Measurements from ENCODE around the gene ETDB. TPM values are rescaled to one million over a fixed set of nuclear protein-coding genes. Genes with fewer than 3 reads are reported as not detected.

Gene ETDB
- total RNA-seq, 1 experiment from 2014 or later = not detected

Other genes with a start within 250 kb of the ETDB start
- gene MOSPD1, start 205.3 kb downstream of the ETDB start, total RNA-seq (2014; rRNA removed; shearing (Covaris generic)) = 181 and 188 TPM in 2 replicates
- 12.6 and 13.4 TPM in 2 replicates for gene SMIM10, start 129.5 kb downstream of the ETDB start, total RNA-seq (2014; rRNA removed; shearing (Covaris generic))
- 49.2 and 57.1 TPM in 2 replicates for gene RTL8B, start 98.0 kb downstream of the ETDB start, total RNA-seq (2014; rRNA removed; shearing (Covaris generic))
- gene RTL8C, start 88.2 kb downstream of the ETDB start, total RNA-seq (2014; rRNA removed; shearing (Covaris generic)) = 166 and 172 TPM in 2 replicates
- 40.3 and 51.3 TPM in 2 replicates for gene RTL8A, start 68.4 kb downstream of the ETDB start, total RNA-seq (2014; rRNA removed; shearing (Covaris generic))
- 0.37 and 0.39 TPM in 2 replicates for gene SMIM10L2B, start 21.8 kb downstream of the ETDB start, total RNA-seq (2014; rRNA removed; shearing (Covaris generic))
- 0.25 TPM in 1 of 2 replicates, not detected in the other for gene CT55, start 50.9 kb upstream of the ETDB start, total RNA-seq (2014; rRNA removed; shearing (Covaris generic))
- gene ETDA, start 131.5 kb upstream of the ETDB start, total RNA-seq (2014; rRNA removed; shearing (Covaris generic)) = not detected in 2 replicates
- gene ETDC, start 189.0 kb upstream of the ETDB start, total RNA-seq (2014; rRNA removed; shearing (Covaris generic)) = not detected in 2 replicates
- gene ZNF75D, start 223.6 kb upstream of the ETDB start, total RNA-seq (2014; rRNA removed; shearing (Covaris generic)) = 6.9 and 16.0 TPM in 2 replicates
- 7.6 and 8.6 TPM in 2 replicates for gene ZNF449, start 224.3 kb upstream of the ETDB start, total RNA-seq (2014; rRNA removed; shearing (Covaris generic))

All from M059J (cell line).